Hematopoietic multipotent progenitor cell treated with erythropoietin and hydrocortisone succinate and interleukin-3 and kit ligand, for 17 days (in vitro differentiated cells): ENCODE results near the gene ABCC1.
"Not testable (repeated sequence)": the region's sequence is repeated elsewhere in the genome, so short reads cannot be mapped to it uniquely, and the experiment has no call there.

Experiments
- DNase-seq: peaks from one replicate; pipeline ENCODE4 v3.0.0-alpha.2; 2015; ENCODE audit warnings: low spot score

Gene ABCC1

GRCh38 chr16:16159662-16160061 is 210.2 kb downstream of the ABCC1 start:
- no peak for DNase-seq

DNA sequence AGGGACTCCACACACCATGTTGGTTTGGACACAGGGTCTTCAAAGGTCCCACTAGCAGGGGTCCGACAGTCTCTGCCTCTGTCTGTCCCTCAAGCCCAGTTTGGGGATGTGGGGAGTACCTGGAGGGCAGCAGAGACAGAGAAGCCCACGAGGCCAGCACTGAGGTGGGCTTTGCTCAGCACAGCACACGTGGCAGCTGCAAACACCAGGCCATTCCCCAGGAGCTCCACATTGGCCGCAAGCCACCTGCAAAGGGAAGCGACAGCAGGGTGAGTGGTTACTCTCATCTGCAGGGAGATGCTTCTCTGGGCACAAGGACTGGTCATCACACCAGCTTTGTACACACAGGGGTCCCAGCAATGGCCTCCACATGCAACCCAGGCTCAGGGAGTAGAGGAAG is 211.9 kb downstream of the ABCC1 start:
- no peak for DNase-seq

DNA sequence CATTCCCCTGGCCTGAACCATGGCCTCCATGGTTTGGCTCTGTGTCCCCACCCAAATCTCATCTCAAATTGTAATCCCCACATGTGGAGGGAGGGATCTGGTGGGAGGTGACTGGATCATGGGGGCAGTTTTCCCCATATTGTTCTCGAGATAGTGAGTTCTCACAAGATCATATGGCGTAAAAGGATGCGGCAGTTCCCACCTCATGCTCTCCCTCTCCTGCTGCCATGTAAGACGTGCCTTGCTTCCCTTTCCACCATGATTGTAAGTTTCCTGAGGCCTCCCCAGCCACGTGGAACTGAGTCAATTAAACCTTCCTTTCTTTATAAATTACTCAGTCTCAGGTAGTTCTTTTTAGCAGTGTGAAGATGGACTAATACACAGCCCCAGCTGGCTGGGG is 212.4 kb downstream of the ABCC1 start:
- not testable (repeated sequence) for DNase-seq

DNA sequence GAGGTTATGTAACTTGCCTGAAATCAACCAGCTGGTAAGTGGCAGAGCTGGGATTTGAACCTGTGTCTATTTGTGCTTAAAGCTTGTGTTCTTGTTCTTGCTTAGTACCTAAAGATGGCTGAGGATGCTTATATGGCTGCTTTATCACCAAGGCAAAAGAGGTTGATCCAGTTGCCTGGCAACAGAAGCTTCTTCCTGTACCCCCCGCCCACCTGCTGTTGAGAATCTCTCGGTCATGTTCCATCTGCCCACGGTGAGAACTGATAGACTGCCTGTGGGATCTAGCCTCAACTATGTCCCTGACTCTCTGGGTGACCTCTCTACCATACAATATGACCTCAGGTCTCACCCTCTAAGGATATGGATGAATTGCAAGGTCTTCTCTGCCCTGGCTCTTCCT is 213.2 kb downstream of the ABCC1 start:
- no peak for DNase-seq

DNA sequence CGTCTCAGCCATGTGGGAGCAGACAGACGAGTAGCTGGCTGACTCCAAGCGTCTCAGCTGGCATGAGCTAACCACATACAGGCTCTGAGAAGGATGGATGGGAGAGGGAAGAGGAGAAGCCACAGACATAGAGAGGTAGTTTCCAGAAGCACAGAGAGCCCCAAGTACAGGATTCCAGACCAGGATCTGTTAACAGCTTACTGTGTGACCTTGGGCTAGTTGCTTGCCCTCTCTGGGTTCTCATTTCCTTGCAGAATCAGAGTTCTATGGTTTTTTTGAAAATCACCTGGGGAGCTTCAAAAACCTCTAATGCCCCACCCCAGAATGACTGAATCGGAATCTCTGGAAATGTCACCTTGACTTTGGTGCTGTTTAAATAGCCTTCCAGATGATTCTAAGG is 213.7 kb downstream of the ABCC1 start:
- no peak for DNase-seq

DNA sequence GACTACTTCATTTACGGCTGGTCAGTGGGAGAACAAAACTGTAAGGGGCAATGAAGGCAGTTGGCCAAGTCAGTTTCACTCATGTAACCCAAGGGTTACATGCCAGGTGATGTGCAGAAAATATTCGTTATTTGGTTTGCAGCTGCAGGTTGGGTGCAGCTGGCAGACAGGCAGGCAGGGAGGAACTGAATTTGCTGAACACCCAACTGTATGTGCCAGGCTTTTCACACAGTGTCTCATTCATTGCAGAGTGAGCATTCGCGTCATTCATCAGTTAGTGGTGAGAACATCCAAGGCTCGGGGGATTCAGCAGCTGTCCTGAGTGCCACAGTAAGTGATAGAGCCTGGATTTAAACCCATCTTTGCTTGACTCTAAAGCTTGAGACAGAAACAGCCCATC is 214.2 kb downstream of the ABCC1 start:
- no peak for DNase-seq

DNA sequence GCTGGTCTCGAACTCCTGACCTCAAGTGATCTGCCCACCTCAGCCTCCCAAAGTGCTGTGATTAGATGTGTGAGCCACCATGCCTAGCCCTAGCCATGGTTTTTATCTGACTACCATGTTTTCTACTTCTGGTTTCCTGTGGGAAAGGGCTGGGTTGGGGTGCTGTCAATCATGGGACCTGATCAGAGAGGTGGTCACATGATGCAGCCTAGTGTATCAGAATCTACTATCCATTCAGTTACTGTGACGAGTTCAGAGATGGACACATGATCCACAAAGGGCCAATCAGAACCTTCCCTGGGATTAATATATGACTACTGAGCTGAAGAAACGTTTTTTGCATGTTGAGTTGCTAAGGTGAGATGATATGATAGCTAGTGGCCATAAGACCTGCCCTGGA is 214.8 kb downstream of the ABCC1 start:
- no peak for DNase-seq

GRCh38 chr16:16166085-16166484 is 216.7 kb downstream of the ABCC1 start:
- DNase-seq: no peak

DNA sequence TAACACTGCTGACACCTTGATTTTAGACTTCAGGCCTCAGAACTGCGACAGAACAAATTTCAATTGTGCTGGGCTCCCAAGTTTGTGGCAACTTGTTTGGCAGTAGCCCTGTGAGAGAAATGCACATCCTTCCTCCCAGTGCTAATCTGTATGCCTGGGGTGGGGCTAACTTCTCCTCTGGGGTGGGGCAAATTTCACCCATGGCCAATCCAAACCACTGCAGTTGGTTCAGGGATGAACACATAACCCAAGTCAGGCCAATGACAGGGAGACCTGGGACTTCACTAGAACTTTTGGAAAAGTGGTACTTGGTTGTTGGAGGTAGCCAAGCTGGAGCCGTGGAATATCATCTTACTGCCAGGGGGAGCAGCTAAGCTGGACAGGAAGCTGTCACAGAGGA is 217.5 kb downstream of the ABCC1 start:
- DNase-seq: no peak

DNA sequence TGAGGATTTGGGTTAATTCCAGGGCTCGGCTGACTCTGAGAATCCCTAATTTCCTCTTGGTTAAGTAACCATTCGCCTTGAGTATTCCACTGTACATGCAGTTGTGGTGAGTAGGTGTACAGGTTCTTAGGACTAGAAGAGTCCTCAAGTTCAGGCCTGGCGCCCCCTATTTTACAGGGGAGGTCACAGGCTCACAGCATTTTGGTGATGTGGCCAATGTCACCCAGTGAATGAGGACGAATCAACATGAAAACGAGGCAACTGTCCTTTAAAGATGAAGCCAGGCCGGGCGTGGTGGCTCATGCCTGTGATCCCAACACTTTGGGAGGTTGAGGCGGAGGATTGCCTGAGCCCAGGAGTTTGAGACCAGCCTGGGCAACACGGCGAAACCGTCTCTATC is 218.5 kb downstream of the ABCC1 start:
- DNase-seq: no peak

GRCh38 chr16:16168431-16168830 is 219.0 kb downstream of the ABCC1 start:
- DNase-seq: no peak

DNA sequence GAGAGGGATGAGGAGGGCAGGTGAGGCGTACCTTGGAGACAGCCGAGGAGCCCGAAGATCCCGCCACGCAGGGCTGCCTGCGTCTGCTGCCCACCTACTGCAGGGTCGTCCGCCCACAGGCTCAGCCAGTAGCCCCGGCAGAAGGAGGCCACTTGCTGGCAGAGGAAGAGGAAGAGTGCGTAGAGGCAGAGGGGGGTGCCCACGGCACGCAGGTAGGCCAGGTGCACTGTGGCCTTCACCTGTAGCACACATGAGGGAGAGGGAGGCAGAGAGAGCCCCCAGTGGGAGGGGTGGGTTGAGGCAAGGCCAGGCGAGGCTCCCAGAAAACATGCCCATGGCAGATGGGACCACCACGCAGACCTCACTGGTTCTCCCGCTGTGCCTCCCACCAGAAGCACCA is 220.2 kb downstream of the ABCC1 start:
- no peak for DNase-seq

DNA sequence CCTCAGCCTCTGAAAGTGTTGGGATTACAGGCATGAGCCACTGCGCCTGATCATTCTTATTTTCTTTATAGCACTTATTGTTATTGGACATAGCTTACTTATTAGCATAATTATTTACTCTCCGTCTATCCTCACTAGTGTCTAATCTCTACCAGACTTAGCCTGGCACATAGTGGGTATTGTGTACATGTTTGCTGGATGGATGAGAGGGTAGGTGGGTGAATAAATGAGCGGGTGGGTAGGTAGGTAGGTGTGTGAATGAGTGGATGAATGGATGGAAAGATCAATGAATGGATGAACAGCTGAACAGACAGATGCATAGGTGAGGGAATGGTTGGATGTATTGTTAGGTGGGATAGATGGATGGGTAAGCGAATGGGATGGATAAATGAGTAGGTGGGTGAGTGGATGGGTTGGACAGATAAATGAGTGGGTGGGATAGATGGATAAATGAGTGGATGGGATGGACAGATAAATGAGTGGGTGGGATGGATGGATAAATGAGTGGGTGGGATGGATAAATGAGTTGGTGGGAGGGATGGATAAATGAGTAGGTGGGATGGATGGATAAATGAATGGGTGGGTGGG is 222.0 kb downstream of the ABCC1 start:
- no peak for DNase-seq

- DNase-seq: no peak
Measured at GRCh38 chr16:16172991-16173390, 223.6 kb downstream of the ABCC1 start.

- DNase-seq: no peak
Measured at GRCh38 chr16:16175296-16175695, 225.9 kb downstream of the ABCC1 start.

- no peak for DNase-seq
Measured at GRCh38 chr16:16176328-16176727, 226.9 kb downstream of the ABCC1 start.

GRCh38 chr16:16178455-16179162 is 229.2 kb downstream of the ABCC1 start:
- no peak for DNase-seq

DNA sequence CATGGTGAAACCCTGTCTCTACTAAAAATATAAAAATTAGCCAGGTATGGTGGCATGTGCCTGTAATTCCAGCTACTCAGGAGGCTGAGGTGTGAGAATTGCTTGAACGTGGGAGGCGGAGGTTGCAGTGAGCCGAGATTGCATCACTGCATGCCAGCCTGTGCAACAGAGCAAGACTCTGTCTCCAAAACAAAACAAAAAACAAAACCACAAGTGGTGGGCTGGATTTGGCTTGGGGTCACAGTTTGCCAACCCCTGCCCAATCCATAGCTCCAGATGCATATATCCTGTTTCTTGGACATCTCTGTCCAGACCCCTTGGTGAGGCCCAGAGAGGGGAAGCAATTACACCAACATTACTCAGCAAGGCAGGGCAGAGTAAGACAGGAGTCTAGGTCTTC is 232.3 kb downstream of the ABCC1 start:
- not testable (repeated sequence) for DNase-seq

DNA sequence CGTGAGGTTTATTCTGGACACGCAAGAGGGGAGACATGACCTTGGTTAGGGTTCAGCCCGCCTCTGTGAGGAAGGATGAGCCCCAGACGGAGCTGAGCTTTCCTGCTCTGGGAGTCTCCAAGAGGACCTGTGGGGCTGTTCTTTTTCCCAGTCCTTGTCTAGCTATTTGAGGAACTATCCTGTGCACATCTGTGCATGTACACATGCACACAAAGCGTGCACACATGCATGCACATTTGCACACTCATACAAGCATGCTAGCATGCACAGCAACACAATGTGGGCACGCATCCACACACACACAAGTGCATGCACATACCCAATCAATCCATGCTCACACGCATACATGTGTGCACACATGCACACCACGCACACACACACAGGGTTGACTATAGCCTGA is 233.5 kb downstream of the ABCC1 start:
- no peak for DNase-seq

GRCh38 chr16:16183562-16183961 is 234.1 kb downstream of the ABCC1 start:
- no peak for DNase-seq

- no peak for DNase-seq
Measured at GRCh38 chr16:16184594-16184993, 235.2 kb downstream of the ABCC1 start.

DNA sequence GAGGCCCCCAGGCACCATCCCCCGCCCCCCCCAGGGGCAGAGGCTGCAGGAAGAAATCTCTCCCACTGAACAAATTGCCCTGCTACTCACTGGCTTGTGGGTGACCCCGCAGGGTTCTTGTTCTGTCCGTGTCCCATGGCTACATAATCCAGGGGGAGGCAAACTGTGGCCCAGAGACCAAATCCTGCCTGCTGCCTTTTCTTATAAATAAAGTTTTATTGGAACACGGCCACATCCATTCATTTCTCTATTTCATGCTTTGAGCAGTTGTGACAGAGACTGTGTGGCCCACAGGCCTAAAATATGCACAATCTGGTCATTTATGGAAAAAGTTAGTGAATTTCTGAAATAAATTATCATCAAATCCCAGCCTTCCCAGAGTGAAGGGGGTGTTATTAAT is 235.7 kb downstream of the ABCC1 start:
- no peak for DNase-seq

- DNase-seq: no peak
Measured at GRCh38 chr16:16186820-16187219, 237.4 kb downstream of the ABCC1 start.

GRCh38 chr16:16188827-16189226 is 239.4 kb downstream of the ABCC1 start:
- DNase-seq: no peak
